NCI-H1105 treated with DMSO at 0.1 percent for 48 hours (cell line): Measurements from ENCODE around the gene MAML3.
A peak's percentile ranks its signal among the peaks of the same experiment; 100 is the strongest.
"Not testable (repeated sequence)": the region's sequence is repeated elsewhere in the genome, so short reads cannot be mapped to it uniquely, and the experiment has no call there.

Experiments
- DNase-seq: peaks from one replicate; lab custom pipeline; 2025; lab: John Stamatoyannopoulos, UW

MAML3 gene

DNA sequence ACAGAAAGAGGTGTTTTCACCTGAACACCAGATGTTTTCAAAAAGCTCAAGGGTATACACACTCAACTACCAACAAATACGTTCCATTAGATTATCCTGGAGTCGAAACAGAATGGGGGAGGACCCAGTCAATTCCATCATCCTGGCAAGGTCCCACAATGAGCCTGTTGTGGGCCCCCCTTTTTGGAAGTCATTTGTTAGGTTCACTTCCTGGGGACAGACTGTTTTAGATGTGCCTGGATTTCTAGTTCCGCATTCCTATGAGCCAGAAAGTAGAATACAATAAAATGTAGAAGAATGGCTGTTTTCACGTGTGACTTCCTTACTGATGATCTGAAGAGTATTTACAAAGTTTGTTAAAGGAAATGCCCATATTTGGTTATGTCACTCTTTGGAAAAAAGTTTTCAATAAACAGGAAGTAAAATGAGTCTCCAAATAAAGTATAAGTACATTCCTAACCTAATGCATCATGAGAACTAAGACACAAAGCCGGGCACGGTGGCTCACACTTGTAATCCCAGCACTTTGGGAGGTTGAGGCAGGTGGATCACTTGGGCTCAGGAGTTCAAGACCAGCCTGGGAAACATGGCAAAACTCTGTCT lies 192.5 kb downstream of the MAML3 start:
- no peak for DNase-seq

DNA sequence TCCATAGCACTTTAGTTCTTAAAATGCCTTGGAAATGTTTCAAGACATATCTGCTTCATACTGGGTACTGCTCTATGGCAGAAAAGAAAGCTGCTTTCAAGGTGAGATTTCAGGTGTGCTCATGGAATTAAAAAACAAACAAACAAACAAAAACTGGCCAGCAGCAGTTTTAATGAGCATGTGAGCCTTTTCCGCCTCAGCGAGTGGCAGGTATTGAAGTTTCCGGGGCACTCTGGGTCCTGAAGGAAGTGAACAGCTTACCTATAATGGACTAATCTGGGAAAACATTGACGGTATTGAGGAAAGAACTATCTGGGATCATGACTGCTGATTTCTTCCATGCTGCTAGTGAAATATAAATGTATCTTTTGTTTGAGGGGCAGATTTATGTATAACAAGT lies 194.6 kb downstream of the MAML3 start:
- no peak for DNase-seq

DNA sequence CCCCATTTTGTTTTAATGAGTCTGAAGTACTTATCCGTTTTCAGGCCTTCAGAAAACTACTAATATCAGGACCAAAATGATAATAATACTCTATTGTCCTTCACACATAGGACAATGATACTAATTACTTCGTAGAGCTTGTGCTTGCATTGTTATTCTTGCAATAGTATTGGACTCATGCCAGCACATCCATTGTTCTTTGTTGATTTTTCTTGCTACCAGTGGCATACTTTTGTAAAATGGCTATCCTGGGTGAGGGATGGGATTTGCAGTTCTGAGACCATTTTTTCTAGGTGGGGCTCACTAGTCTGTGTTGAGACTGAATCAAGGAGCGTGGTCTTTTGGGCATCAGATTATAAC lies 195.3 kb downstream of the MAML3 start:
- peak; percentile 38 for DNase-seq

DNA sequence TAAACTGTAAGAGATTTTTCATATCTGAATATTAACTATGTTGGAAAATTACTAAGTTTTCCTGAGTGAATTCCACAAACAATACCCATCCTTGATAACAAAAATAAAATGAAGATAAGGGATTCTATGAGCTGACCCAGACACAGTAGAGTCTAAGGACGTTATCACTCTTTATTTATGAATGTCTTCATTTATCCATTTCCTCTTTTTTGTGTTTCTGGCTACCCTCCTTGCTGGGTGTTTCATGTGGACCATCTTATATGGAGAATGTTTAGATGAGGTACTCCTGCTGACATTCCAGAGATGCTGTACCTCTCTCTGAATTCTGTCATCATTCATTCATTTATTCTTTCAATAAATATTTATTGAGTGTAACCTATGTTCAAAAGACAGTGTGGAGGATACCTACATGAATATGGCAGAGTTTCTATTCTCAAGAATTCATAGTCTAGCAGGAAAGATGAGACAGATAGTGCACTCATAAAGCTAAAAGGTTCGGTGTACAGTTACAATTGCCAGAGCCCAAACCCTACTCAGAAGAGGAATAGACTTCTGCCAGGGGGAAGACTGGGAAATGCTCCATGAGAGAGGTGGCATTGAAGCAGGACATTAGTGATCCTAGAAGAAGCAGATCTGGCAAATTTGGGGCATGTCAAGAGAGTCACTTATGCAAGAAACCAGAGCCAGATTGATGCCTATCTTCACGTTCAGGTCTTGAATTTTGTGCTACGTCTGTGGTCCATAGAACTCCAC lies 195.8 kb downstream of the MAML3 start:
- DNase-seq: no peak

DNA sequence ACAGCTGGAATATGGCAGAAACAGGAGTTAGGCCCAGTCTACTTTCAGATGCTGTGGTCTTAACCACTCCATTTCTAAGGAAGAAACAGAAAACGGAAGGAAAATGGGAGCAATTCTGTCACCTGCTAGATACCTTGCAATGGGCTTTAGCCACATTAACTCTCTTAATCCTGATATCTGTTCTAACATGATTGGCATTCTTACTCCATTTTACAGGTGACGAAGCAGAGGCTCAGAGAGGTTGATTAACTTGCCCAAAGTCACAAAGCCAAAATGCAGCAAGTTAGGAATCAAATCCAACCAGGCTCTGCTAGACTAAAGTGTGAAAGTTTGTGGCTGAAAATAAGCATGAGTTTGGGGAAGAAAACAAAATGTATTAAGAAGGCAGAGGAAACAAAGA lies 196.9 kb downstream of the MAML3 start:
- no peak for DNase-seq

DNA sequence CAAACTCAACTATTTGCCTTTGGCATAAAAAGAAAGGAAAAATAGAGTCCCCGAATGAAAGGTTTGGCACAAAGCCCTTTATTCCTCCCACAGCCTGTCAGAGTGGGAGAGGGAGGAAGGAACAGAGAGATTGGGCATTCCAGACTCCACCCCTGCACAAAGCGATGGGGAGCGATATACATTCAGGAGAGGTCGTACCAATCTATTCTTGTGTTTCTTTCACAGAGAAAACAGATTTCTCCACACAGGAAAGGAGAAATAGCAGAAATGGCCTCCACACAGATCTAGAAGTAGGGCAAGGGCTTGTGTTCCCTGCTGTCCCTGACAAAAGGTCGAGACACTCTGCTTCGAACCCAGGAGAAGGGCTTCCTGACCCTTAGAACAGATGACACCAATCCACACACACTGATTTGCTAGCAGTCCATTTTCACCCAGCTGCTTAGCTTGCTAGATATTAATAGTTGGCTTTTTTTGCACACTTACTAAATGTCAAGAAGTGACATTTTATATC lies 197.4 kb downstream of the MAML3 start:
- no peak for DNase-seq

DNA sequence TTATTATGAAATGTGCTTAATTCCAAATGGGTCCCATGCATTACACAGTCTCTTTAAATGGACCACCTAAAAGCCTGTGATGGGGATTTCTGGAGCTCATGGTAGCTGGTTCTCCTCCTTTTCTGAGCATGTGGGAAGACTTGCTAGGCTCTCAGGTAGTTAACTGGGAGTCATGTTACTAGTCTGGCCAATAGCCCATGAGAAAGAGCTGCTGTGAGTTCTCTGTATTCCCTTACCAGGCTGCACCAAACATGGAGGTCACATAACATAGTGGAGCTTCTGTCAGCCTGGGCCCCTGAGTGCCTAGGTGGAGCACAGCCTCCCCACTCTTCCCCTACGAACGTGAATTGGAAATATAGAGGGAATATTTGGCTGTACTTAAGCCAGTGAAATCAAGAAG lies 198.4 kb downstream of the MAML3 start:
- DNase-seq: no peak

DNA sequence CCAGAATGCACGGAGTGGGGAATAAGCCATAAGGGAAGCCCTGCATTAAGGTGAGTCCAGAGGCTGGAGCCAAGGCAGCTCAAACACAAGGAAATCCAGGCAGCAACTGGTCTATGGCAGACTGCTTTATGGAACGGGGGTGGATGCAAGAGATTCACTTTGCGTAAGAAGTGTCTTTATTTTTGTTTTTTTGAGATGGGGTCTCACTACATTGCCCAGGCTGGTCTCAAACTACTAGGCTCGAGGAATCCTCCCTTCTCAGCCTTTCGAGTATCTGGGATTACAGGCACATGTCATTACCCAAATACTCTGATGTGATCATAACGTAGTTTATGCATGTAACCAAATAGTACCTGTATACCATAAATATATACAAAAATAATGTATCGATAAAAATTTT lies 199.5 kb downstream of the MAML3 start:
- DNase-seq: no peak

DNA sequence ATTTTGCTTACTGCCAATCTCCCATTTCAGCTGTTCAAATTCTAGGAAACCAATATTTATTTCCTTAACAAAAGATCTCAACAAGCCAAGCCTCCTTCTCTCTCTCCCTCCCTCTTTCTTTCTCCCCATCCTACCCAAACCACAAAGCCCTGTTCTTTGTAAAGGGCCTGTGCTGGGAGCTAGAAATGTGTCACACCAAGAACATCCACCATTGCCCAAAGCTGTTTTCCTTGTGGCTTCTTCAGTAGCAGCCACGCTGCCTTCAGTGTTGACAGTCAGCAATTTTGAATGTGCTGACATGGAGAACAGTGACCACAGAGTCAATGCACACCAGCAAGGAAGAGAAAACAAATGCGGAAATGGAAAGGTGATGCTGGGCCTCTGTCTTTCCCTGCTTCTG lies 203.0 kb downstream of the MAML3 start:
- DNase-seq: no peak

DNA sequence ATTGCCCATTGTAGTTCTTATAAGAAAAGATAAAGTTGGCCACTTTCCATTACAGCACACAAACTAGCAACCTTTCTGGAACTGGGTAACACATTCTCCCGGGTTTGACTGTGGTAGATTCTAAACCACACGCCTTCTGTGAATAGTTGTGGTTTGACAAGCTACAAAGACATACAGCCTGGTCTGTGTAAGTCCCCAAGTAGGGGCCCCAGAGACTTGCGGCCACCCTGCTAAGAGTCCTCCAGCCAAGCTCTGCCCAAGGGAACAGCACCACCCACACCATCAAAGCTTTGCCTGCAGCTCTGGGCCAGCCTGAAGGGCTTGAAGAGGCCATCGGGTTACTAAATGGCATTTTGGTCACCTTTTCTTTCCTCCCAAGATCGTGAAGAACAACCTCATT lies 203.4 kb downstream of the MAML3 start:
- no peak for DNase-seq

DNA sequence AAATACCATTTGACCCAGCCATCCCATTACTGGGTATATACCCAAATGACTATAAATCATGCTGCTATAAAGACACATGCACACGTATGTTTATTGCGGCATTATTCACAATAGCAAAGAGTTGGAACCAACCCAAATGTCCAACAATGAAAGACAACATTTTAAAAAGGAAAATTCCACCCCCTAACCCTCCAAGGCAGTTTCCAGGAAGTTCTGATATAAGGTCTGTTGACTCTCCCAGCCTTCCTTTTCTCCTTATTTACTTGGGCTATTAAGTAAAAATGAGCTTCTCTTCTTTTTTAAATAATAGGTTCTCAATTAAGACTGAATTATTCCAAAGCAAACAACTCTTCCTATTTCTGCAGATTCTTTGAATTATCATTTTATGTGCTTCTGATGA lies 209.1 kb downstream of the MAML3 start:
- DNase-seq: not testable (repeated sequence)

DNA sequence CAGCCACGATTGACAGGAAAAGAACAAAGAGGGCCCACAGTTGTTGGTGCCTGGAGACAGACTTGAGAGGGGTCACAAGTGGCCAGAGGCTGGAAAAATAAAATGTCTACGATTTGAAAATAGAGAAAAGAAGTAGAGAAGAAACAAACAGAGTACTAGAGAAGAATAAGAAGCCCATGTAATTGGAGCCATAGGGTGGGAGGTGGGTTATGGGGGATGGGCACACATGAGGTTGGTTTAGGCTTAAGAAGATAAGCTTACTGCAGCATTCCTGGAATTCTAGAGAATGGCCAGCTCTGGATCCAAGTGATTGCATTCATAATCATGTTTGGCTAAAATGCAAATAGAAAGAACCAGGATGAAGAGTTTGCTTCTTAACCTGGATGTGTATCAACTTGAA lies 210.7 kb downstream of the MAML3 start:
- no peak for DNase-seq

DNA sequence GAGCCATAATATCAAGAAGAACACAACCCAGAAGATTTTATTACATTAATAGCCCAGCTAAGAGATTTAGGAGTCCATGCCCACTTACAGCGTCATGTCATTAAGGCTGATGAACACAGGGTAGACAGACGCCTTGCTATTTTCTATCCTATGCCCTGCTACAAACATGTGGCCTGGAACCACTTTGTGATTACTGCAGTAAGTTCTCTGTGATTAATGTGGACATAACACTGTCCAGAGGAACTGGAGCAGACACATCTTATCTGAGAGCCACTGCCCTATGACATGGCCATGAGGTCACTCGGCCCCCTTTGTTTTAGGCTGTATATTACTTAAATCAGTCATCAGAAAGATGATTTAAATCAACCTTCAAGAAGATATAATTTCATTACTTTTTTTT lies 211.7 kb downstream of the MAML3 start:
- no peak for DNase-seq

DNA sequence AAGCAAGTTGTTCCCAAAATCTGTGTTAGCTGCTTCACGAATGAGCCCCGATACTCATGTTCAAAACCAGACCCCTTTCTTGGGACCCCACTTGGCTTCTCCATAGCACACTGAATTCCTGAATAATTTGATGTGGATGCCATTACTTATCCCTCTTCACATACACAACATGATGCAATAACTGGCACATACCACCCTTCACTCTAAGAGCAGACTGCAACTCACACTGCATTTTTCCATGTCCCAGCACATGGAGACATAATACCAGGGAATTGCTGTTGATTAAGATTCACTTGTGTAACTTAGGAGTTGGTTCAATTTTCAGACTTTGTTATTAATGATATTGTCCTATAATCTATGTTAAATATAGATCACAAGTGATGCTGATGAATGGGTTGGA lies 213.4 kb downstream of the MAML3 start:
- DNase-seq: no peak

DNA sequence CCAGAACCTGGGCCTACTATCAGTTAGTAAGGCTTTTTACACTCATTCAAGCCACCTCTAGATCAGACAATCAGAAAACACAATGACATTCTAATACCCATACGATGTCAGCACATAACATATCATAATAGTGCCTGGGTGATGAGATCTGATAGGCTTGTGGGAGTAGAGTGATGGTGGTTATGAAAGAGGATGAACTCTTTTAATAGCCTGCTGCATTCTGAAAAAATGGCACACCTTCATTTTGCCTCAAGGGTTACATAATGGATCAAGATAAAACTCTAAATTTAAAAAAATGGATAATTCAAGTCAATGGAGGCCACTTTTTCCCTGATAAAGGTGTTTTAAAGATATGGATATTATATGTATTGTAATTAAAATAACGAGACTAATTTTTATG lies 215.6 kb downstream of the MAML3 start:
- no peak for DNase-seq

DNA sequence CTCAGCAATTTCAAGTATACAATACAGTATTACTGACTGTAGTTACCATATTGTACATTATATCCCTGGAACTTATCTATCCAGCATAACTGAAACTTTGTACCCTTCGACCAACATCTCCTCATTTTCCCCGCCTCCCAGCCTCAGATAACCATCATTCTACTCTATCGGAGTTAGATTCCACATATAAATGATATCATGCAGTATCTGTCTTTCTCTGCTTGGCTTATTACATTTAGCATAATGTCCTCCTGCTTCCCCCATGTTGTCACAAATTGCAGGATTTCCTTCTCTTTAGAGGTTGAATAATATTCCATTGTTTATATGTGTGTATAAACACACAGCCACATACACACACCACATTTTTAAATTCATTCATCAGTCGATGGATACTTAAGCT lies 218.1 kb downstream of the MAML3 start:
- DNase-seq: no peak

DNA sequence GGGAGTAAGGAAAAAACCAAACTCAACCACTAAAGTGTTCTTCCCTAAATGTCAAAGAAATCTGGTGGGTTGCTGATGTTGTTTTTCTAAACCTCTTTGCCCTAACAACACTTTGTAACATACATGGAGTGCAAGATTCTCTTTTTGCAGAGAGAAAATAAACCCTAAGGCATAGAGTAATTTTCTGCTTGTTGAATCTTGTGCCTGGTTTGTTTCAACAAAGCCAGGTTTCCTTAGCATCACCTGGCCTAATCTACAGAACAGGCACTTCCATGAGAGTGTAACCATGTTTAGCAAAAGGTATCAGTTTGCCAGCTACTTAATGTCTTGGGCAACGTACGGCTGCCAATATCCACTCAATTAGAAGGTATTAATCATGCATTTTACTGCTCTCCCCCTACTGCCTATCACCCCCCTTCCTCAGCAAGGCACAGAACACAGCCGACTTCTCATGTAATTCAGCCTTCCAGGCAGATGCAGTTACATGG lies 219.2 kb downstream of the MAML3 start:
- DNase-seq: peak; percentile 92

DNA sequence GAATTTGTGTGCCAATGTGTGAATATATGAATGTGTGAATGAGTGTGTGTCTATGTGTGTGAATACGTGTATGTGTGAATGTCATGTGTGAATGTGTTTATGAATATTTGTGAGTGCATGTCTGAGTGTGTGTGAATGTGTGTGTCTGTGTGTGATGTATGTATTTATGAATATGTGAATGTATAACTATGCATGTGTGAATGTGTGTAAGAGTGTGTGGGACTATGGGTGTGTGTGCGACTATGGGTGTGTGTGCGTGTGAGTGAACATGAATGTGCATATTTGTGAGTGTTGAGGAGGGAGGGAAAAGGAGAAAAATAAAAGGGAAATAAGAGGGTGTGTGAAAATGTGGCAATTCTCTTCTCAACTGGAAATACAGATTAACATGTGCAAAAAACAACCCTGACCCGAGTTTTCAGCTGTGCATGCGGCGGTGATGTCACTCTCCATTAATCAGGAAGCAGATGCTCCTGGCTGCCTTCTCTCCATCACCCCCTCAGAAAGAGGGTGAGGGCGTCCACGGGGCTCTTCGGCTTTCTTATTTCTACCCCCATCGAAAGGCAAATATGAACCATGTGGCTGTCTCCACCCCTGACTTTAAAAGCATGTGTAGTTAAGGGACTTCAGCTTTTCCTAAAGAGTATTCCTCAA lies 219.8 kb downstream of the MAML3 start:
- DNase-seq: peak; percentile 66

DNA sequence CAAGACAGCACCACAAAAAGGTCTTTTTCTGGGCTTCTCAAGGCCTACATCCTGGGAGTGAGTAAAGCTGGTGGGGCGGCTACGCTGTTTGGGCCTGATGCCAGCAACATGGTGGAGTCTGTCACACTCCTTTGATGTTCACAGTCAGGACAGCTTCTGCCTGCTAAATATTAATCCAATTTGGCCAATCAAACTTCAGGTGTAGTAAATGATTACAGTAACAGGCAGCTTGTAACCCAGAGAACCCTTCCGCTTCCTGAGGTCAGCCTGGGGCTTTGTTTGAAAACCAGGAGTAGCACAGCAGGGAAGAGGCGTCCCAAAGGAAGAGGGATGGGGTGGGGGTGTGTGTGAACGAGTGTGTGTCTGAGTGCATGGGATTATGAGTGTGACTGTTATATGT lies 220.4 kb downstream of the MAML3 start:
- DNase-seq: no peak

DNA sequence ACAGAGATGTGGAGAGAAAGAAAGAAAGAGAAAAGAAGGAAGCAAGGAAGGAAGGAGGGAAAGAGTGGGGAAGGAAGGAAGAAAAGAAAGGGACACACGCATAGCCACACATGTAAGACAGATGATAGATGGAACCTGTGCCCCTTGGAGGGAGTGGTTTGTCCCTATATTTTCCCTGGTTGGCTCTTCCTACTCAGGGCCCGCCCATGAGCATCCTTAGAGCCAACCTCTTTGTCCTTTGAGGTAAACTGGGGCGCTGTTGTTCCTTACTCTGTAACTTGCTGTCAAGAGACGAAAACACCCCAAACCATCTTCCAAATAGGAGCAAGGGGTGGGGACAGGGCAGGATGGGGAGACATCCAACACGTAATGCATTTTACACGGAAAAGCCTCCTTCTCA lies 220.9 kb downstream of the MAML3 start:
- DNase-seq: no peak

DNA sequence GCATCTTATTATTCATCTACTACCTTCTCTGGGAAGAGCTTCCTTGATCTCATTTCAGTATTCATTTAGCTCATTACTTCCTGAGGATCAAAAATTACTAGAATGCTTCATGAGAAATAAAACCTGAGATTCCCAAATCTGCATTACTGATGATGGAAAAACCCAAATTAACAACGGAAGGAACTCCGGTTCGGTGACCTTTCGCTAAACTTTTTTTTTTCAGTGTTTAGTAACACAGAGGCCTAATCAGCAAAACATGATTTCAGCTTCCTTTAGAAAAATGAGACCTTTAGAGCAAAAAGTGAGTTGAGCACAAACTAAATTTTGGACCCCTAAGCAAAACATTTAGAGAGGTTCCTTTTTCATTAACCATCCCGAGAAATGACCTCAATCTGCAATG lies 229.2 kb downstream of the MAML3 start:
- no peak for DNase-seq

DNA sequence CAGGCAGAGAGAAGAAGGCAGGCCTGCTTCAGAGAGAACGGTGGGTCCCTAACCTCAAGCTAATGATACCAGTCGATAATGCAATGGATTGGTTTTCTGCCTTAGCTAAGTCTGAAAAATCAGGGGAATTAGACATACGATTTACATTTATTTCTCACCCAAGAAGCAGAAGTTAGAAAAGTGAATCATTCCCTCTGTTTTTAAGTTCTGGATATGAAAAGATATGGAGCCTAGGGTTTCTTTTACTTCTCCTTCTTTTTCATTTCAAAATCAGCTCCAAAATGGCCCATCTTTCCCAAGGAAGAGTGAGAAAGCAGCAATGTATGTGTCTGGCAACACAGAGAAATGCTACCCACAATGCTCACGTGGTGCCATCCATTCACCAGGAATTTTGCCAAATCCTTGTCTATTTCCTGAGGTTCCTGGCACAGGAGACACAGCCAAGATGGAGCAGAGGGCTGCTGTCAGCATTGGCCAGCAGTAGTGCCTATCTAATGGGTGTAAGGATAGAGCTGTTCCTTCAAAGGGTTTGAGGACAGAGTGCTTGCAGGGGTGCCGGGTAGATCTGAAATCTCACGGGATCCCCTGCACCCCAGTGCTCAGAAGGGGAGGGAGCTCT lies 231.5 kb downstream of the MAML3 start:
- peak; percentile 45 for DNase-seq
